Mammary epithelial cell (primary cell): ENCODE measurements around the gene LIPC.

Source experiments
- EZH2 ChIP-seq: IDR thresholded peaks from 2 replicates; pipeline ENCODE4 v1.6.1; 2012; ENCODE audit warnings: low read length, inconsistent platforms, borderline replicate concordance
- TF ChIP-seq, protein P1 (sequence below), 2 donors: IDR thresholded peaks in 1 of 2; conservative IDR thresholded peaks in 1 of 2; 2 replicates each; pipeline ENCODE4 v1.5.1; 2011 to 2012; ENCODE audit warnings: inconsistent platforms in 2 of 2, low read length in 2 of 2, mild to moderate bottlenecking in 2 of 2, control low read depth in 1 of 2, low read depth in 1 of 2; ENCODE audit not compliant: insufficient read depth in 1 of 2; ENCODE audit errors: extremely low read depth in 1 of 2

DNA sequence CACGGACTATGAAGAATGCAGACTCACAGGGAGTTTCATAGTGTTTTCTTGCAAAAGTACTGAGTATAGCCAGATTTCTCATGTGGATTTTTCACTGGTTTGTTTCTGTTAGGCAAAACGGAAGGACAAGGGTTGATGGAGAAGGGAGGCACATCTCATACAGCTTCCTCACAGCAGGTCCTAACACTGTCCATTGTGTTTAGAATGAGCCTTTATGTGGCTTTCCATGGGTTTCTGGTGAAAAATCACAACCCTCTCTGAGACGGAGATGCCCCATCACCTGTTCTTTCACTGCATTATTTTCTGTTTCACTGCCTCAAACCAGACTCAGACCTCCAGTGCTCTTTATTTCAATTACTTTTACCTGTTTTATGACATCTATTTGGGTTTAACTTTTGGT, 25.0 kb upstream of the LIPC start:
- TF ChIP-seq, protein P1, sequence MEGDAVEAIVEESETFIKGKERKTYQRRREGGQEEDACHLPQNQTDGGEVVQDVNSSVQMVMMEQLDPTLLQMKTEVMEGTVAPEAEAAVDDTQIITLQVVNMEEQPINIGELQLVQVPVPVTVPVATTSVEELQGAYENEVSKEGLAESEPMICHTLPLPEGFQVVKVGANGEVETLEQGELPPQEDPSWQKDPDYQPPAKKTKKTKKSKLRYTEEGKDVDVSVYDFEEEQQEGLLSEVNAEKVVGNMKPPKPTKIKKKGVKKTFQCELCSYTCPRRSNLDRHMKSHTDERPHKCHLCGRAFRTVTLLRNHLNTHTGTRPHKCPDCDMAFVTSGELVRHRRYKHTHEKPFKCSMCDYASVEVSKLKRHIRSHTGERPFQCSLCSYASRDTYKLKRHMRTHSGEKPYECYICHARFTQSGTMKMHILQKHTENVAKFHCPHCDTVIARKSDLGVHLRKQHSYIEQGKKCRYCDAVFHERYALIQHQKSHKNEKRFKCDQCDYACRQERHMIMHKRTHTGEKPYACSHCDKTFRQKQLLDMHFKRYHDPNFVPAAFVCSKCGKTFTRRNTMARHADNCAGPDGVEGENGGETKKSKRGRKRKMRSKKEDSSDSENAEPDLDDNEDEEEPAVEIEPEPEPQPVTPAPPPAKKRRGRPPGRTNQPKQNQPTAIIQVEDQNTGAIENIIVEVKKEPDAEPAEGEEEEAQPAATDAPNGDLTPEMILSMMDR (conservative IDR thresholded peaks at IDR 0.05 in 1 of 2, IDR thresholded peaks at IDR 0.05 in 1 of 2; ENCODE audit: extremely low read depth in 1 of 2, insufficient read depth in 1 of 2, low read depth in 1 of 2, low read length in 2 of 2): no peak
- TF ChIP-seq EZH2: no peak
